Neural cell (in vitro differentiated cells): ENCODE measurements around the gene YWHAG. TPM values are rescaled to one million over a fixed set of nuclear protein-coding genes. Genes with fewer than 3 reads are reported as not detected.

Experiments
- H2AFZ ChIP-seq: fragments of 200-600, 300-800 bp; sonication (generic), shearing (Covaris generic); 2 replicates; pipeline ENCODE4 v1.6.0; 2014; ENCODE audit warnings: low read depth, mild to moderate bottlenecking, antibody characterized with exemption, low read length, moderate library complexity
- H3F3A ChIP-seq: fragments of 200-600 bp; shearing (Covaris generic); 2 replicates; pipeline ENCODE4 v1.6.1; 2016; ENCODE audit warnings: mild to moderate bottlenecking, moderate library complexity, mixed read lengths, antibody characterized with exemption, low read length; ENCODE audit not compliant: insufficient read depth, poor library complexity, severe bottlenecking
- H3K27ac ChIP-seq: fragments of 200-600, 300-800 bp; sonication (generic), shearing (Covaris generic); 2 replicates; pipeline ENCODE4 v1.5.1; 2014; ENCODE audit warnings: mild to moderate bottlenecking, low read length, moderate library complexity
- H3K27me3 ChIP-seq: fragments of 300-800, 200-600 bp; sonication (generic), shearing (Covaris generic); 2 replicates; pipeline ENCODE4 v1.6.0; 2014; ENCODE audit warnings: mild to moderate bottlenecking, low read depth, low read length, moderate library complexity; ENCODE audit not compliant: insufficient read depth
- H3K36me3 ChIP-seq: fragments of 300-800, 200-600 bp; sonication (generic), shearing (Covaris generic); 2 replicates; pipeline ENCODE4 v1.5.1; 2014; ENCODE audit warnings: mild to moderate bottlenecking, antibody characterized with exemption, low read length, moderate library complexity; ENCODE audit not compliant: insufficient read depth
- H3K4me2 ChIP-seq: fragments of 300-800, 200-600 bp; sonication (generic), shearing (Covaris generic); 2 replicates; pipeline ENCODE4 v1.6.0; 2014; ENCODE audit warnings: mild to moderate bottlenecking, low read length
- H3K4me3 ChIP-seq: fragments of 300-800, 200-600 bp; sonication (generic), shearing (Covaris generic); 2 replicates; pipeline ENCODE4 v1.5.1; 2014; ENCODE audit warnings: mild to moderate bottlenecking, low read length, moderate library complexity
- H3K79me2 ChIP-seq: fragments of 200-600 bp; shearing (Covaris generic); replicated peaks from 2 replicates; pipeline ENCODE4 v1.6.0; 2014; ENCODE audit warnings: mild to moderate bottlenecking, low read length, moderate library complexity; ENCODE audit not compliant: insufficient read depth
- H3K9ac ChIP-seq: fragments of 300-800, 200-600 bp; sonication (generic), shearing (Covaris generic); 2 replicates; pipeline ENCODE4 v1.6.1; 2016; ENCODE audit warnings: mild to moderate bottlenecking, low read length, mixed read lengths
- H3K9me2 ChIP-seq: fragments of 200-600 bp; shearing (Covaris generic); 2 replicates; pipeline ENCODE4 v1.6.1; 2016; ENCODE audit warnings: mild to moderate bottlenecking, low read length, mixed read lengths; ENCODE audit not compliant: insufficient read depth
- H3K9me3 ChIP-seq: fragments of 200-600, 300-800 bp; sonication (generic), shearing (Covaris generic); 2 replicates; pipeline ENCODE4 v1.6.1; 2016; ENCODE audit warnings: mild to moderate bottlenecking, mixed run types, low read length, moderate library complexity, mixed read lengths
- H4K20me1 ChIP-seq: fragments of 200-600 bp; shearing (Covaris generic); 2 replicates; pipeline ENCODE4 v1.6.1; 2016; ENCODE audit warnings: mild to moderate bottlenecking, mixed run types; ENCODE audit not compliant: insufficient read depth
- EP300 ChIP-seq: fragments of 450-650 bp; conservative IDR thresholded peaks from 2 replicates; pipeline ENCODE4 v1.6.1; 2014; ENCODE audit warnings: antibody characterized with exemption, mild to moderate bottlenecking, moderate library complexity; ENCODE audit not compliant: poor library complexity, severe bottlenecking
- EZH2 ChIP-seq: fragments of 200-600, 300-800 bp; shearing (Covaris generic), sonication (generic); IDR thresholded peaks from 2 replicates; pipeline ENCODE4 v1.6.1; 2014; ENCODE audit warnings: antibody characterized with exemption, low read length, borderline replicate concordance, mild to moderate bottlenecking; ENCODE audit not compliant: insufficient read depth, poor library complexity, severe bottlenecking
- MXI1 ChIP-seq: fragments of 450-650 bp; conservative IDR thresholded peaks from 2 replicates; pipeline ENCODE4 v1.6.1; 2014; ENCODE audit warnings: antibody characterized with exemption, mild to moderate bottlenecking; ENCODE audit not compliant: poor library complexity, severe bottlenecking
- POLR2AphosphoS5 ChIP-seq: IDR thresholded peaks from 2 replicates; pipeline ENCODE4 v1.6.1; 2012
- RAD21 ChIP-seq: fragments of 450-650 bp; conservative IDR thresholded peaks from 2 replicates; pipeline ENCODE4 v1.6.1; 2014; ENCODE audit warnings: antibody characterized with exemption, mild to moderate bottlenecking, moderate library complexity
- SMC3 ChIP-seq: fragments of 450-650 bp; conservative IDR thresholded peaks from 2 replicates; pipeline ENCODE4 v1.6.1; 2014; ENCODE audit warnings: antibody characterized with exemption, mild to moderate bottlenecking, moderate library complexity; ENCODE audit not compliant: poor library complexity
- TAF1 ChIP-seq: IDR thresholded peaks from 2 replicates; pipeline ENCODE4 v1.6.1; 2012; ENCODE audit warnings: low read depth
- polyA plus RNA-seq: library from polyadenylated mRNA; depleted of rRNA; stranded (reverse); fragments of >200 nt; gene quantifications from 2 replicates; pipeline ENCODE4 v1.2.3, GENCODE V29; 2014
- TF ChIP-seq, protein P1 (sequence below): fragments of 450-650 bp; IDR thresholded peaks from 2 replicates; pipeline ENCODE4 v1.5.1; 2014; ENCODE audit warnings: antibody characterized with exemption, mild to moderate bottlenecking, moderate library complexity; ENCODE audit not compliant: poor library complexity, severe bottlenecking
- TF ChIP-seq, protein P2 (sequence below): IDR thresholded peaks from 2 replicates; pipeline ENCODE4 v1.6.1; 2012; ENCODE audit warnings: borderline replicate concordance

Gene YWHAG
- polyA plus RNA-seq, 1 donor from 2014 or later = 284 TPM

DNA sequence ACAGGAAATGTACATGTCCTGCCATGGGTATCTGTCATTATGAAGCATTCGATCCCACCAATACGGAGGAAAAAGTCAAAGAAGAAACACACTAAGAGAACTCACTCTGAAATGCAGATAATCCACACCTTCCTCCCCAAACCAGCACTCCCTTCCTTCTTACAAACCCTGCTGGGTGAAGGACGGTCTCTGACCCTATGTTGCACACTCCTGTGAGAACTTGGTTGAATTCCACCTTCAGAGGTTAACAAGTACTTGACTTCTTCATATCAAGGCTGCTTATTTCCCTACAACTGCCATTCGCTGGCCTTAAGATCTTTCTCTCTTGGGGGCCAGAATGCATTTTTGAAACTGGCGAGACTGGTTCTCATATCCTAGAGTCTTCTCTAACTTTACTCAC lies 16.6 kb downstream of the YWHAG start:
- H3K79me2 ChIP-seq = peaks cover 97% of the 10 kb centered on the region
- no peaks in the 10 kb centered on the region for H3K36me3 ChIP-seq
- peaks cover 66% of the 10 kb centered on the region for H4K20me1 ChIP-seq
- H3K9me3 ChIP-seq = no peaks in the 10 kb centered on the region
- no peaks in the 10 kb centered on the region for H3K9me2 ChIP-seq
- H3K27ac ChIP-seq = no peak overlapping the region
- no peak overlapping the region for H2AFZ ChIP-seq
- no peak overlapping the region for H3K4me3 ChIP-seq
- H3K4me2 ChIP-seq = no peak overlapping the region
- no peaks in the 10 kb centered on the region for H3K27me3 ChIP-seq
- H3F3A ChIP-seq = peaks cover 3% of the 10 kb centered on the region
- TF ChIP-seq EZH2 = no peak
- no peak overlapping the region for H3K9ac ChIP-seq

DNA sequence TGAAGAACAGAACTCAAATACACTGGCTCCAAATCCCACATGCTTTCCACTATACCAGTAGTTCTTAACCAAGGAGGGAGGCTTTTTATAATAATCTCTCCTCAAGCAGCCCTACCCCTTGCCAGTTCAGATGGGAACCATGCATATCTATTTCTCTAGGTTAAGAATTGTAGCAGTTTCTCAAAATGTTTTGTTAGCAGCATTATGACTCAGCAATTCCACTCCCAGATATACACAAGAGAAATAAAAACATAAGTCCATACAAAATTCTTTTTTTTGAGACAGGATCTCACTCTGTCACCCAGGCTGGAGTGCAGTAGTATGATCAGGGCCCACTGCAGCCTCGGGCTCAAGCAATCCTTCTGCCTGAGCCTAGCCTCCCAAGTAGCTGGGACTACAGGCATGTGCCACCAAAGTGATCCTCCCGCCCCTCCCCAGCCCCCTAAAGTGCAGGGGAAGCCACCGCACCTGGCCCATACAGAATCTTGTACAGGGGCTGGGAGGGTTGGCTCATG lies 18.1 kb downstream of the YWHAG start:
- Histone ChIP-seq H3K79me2 (peaks cover 96% of the 10 kb centered on the region), H3F3A (peaks cover 3% of the 10 kb centered on the region), H4K20me1 (peaks cover 68% of the 10 kb centered on the region), H3K9me3 (no peaks in the 10 kb centered on the region), H3K27me3 (no peaks in the 10 kb centered on the region), H3K9ac (no peak overlapping the region), H3K27ac (no peak overlapping the region), H3K9me2 (no peaks in the 10 kb centered on the region), H3K4me3 (no peak overlapping the region), H3K4me2 (no peak overlapping the region), H2AFZ (no peak overlapping the region), H3K36me3 (no peaks in the 10 kb centered on the region)
- TF ChIP-seq RAD21 = no peak
- TF ChIP-seq, protein P1, sequence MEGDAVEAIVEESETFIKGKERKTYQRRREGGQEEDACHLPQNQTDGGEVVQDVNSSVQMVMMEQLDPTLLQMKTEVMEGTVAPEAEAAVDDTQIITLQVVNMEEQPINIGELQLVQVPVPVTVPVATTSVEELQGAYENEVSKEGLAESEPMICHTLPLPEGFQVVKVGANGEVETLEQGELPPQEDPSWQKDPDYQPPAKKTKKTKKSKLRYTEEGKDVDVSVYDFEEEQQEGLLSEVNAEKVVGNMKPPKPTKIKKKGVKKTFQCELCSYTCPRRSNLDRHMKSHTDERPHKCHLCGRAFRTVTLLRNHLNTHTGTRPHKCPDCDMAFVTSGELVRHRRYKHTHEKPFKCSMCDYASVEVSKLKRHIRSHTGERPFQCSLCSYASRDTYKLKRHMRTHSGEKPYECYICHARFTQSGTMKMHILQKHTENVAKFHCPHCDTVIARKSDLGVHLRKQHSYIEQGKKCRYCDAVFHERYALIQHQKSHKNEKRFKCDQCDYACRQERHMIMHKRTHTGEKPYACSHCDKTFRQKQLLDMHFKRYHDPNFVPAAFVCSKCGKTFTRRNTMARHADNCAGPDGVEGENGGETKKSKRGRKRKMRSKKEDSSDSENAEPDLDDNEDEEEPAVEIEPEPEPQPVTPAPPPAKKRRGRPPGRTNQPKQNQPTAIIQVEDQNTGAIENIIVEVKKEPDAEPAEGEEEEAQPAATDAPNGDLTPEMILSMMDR = no peak
- no peak for TF ChIP-seq EZH2
- TF ChIP-seq, protein P2, sequence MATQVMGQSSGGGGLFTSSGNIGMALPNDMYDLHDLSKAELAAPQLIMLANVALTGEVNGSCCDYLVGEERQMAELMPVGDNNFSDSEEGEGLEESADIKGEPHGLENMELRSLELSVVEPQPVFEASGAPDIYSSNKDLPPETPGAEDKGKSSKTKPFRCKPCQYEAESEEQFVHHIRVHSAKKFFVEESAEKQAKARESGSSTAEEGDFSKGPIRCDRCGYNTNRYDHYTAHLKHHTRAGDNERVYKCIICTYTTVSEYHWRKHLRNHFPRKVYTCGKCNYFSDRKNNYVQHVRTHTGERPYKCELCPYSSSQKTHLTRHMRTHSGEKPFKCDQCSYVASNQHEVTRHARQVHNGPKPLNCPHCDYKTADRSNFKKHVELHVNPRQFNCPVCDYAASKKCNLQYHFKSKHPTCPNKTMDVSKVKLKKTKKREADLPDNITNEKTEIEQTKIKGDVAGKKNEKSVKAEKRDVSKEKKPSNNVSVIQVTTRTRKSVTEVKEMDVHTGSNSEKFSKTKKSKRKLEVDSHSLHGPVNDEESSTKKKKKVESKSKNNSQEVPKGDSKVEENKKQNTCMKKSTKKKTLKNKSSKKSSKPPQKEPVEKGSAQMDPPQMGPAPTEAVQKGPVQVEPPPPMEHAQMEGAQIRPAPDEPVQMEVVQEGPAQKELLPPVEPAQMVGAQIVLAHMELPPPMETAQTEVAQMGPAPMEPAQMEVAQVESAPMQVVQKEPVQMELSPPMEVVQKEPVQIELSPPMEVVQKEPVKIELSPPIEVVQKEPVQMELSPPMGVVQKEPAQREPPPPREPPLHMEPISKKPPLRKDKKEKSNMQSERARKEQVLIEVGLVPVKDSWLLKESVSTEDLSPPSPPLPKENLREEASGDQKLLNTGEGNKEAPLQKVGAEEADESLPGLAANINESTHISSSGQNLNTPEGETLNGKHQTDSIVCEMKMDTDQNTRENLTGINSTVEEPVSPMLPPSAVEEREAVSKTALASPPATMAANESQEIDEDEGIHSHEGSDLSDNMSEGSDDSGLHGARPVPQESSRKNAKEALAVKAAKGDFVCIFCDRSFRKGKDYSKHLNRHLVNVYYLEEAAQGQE = no peak

GRCh38 chr7:76338298-76339084 lies 20.3 kb downstream of the YWHAG start:
- H3K4me3 ChIP-seq = peak overlapping the region; percentile 6
- H3F3A ChIP-seq = peaks cover 3% of the 10 kb centered on the region
- H3K4me2 ChIP-seq = no peak overlapping the region
- H4K20me1 ChIP-seq = peaks cover 69% of the 10 kb centered on the region
- H3K79me2 ChIP-seq = peaks cover 95% of the 10 kb centered on the region
- no peak overlapping the region for H2AFZ ChIP-seq
- no peaks in the 10 kb centered on the region for H3K27me3 ChIP-seq
- no peak for TF ChIP-seq SMC3
- no peak for TF ChIP-seq POLR2AphosphoS5
- no peak for TF ChIP-seq TAF1
- no peak for TF ChIP-seq MXI1
- no peak for TF ChIP-seq RAD21
- TF ChIP-seq, protein P1 = no peak
- TF ChIP-seq, protein P2 = no peak
- TF ChIP-seq EZH2 = no peak
- no peak for TF ChIP-seq EP300
- no peaks in the 10 kb centered on the region for H3K9me3 ChIP-seq
- H3K27ac ChIP-seq = peak overlapping the region; percentile 42
- H3K9me2 ChIP-seq = no peaks in the 10 kb centered on the region
- H3K36me3 ChIP-seq = no peaks in the 10 kb centered on the region
- no peak overlapping the region for H3K9ac ChIP-seq
